Smooth muscle cell (in vitro differentiated cells): Measurements from ENCODE around the gene TMEM164. TPM values are rescaled to one million over a fixed set of nuclear protein-coding genes. Genes with fewer than 3 reads are reported as not detected.

ENCODE experiments used
- DNase-seq: peaks from one replicate; lab custom pipeline; 2025; ENCODE audit not compliant: unreplicated experiment; lab: John Stamatoyannopoulos, UW
- H2AFZ ChIP-seq: fragments of 200-600 bp; sonication (generic); 2 replicates; pipeline ENCODE4 v1.6.0; 2016; ENCODE audit warnings: antibody characterized with exemption, low read depth, mild to moderate bottlenecking
- H3F3A ChIP-seq: fragments of 200-600 bp; sonication (generic); 2 replicates; pipeline ENCODE4 v1.6.0; 2017; ENCODE audit warnings: antibody characterized with exemption, low read depth
- H3K27ac ChIP-seq: fragments of 200-600 bp; sonication (generic); 2 replicates; pipeline ENCODE4 v1.5.1; 2016; ENCODE audit warnings: low read depth, mild to moderate bottlenecking
- H3K27me3 ChIP-seq: fragments of 200-600 bp; sonication (generic); 2 replicates; pipeline ENCODE4 v1.6.1; 2016; ENCODE audit warnings: low read depth, mild to moderate bottlenecking
- H3K36me3 ChIP-seq: fragments of 200-600 bp; sonication (generic); 2 replicates; pipeline ENCODE4 v1.5.1; 2016; ENCODE audit warnings: low read depth
- H3K4me1 ChIP-seq: fragments of 200-600 bp; sonication (generic); 2 replicates; pipeline ENCODE4 v1.5.1; 2016; ENCODE audit warnings: low read depth
- H3K4me2 ChIP-seq: fragments of 200-600 bp; sonication (generic); 2 replicates; pipeline ENCODE4 v1.6.0; 2016; ENCODE audit warnings: mild to moderate bottlenecking
- H3K4me3 ChIP-seq: fragments of 200-600 bp; sonication (generic); 2 replicates; pipeline ENCODE4 v1.5.1; 2016; ENCODE audit warnings: mild to moderate bottlenecking
- H3K79me2 ChIP-seq: fragments of 200-600 bp; sonication (generic); 2 replicates; pipeline ENCODE4 v1.6.0; 2016; ENCODE audit warnings: low read depth, mild to moderate bottlenecking
- H3K9ac ChIP-seq: fragments of 200-600 bp; sonication (generic); 2 replicates; pipeline ENCODE4 v1.6.0; 2016; ENCODE audit warnings: low read depth
- H3K9me3 ChIP-seq: fragments of 200-600 bp; sonication (generic); replicated peaks from 2 replicates; pipeline ENCODE4 v1.5.1; 2016; ENCODE audit warnings: low read depth
- H4K20me1 ChIP-seq: fragments of 200-600 bp; sonication (generic); 2 replicates; pipeline ENCODE4 v1.6.0; 2016; ENCODE audit warnings: low read depth
- CTCF ChIP-seq: fragments of 200-600 bp; sonication (generic); IDR thresholded peaks from 2 replicates; pipeline ENCODE4 v1.5.1; 2017; ENCODE audit warnings: borderline replicate concordance, mild to moderate bottlenecking, antibody characterized with exemption; ENCODE audit not compliant: insufficient read depth, poor library complexity, severe bottlenecking
- WGBS: methylation state at CpG from one replicate; pipeline ENCODE4 v1.1.7; 2016; ENCODE audit warnings: low lambda C conversion rate; 5-methylcytosine and 5-hydroxymethylcytosine counted together
- polyA plus RNA-seq: library from polyadenylated mRNA; unstranded; fragments of >200 nt; fragmentation: Nextera tagmentation; extraction: Ambion mirVana; gene quantifications from 2 replicates; pipeline ENCODE4 v1.2.1, GENCODE V29; 2016
- total RNA-seq: library from RNA; depleted of rRNA; stranded (reverse); fragments of >200 nt; gene quantifications from 2 replicates; pipeline ENCODE4 v1.2.3, GENCODE V29; 2014

The TMEM164 gene
- total and polyA plus RNA-seq, 2 experiments from 2014 or later = 1.5 to 8.9 TPM

DNA sequence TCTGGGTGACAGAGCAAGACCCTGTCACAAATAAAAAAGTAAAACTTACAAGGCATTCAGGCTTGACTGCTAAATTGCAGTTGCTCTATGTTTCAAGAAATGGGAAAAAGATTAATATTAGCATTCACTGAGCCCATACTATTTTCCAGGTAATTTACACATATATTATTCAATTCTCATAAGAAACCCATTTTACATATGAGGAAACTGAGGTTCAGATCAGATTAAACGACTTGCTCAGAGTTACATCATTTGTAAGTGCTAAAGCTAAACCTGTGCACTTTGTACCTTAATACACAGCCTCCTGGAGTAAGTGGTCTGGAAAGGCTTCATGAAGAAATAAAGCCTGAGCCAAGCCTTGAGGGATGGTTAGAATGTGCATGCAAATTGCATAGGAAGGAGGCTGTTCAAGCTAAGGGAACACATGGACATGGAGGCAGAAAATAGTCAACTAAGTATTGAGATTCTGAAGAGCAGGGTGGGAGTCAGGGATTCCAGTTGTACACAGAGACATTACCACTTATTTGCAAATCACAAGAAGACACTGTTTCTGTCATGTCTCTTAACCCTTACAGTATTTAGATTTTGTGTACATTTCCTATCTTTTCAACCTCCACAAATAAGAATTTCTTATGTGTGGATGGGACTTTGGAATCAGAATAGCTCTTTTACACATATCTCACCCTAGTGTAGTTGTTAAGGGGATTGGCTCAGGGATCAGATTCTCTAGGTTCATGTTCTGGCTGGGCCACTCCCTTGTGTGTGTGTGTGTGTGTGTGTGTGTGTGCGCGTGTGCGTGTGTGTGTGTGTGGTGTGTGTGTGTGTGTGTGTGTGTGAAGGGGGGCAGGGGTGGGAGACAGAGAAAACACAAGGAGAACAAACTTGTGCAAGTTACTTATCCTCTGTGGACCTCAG is 113.4 kb downstream of the TMEM164 start:
- H3K27ac ChIP-seq = no peak overlapping the region
- H2AFZ ChIP-seq = no peak overlapping the region
- no peaks in the 10 kb centered on the region for H3K27me3 ChIP-seq
- no peak for DNase-seq
- H3K9me3 ChIP-seq = peaks cover 2% of the 10 kb centered on the region
- H3K9ac ChIP-seq = no peak overlapping the region
- H3K36me3 ChIP-seq = no peaks in the 10 kb centered on the region
- TF ChIP-seq CTCF = no peak
- WGBS = 72% methylated on average over 4 of the region's 4 CpGs
- no peaks in the 10 kb centered on the region for H3F3A ChIP-seq
- H4K20me1 ChIP-seq = no peaks in the 10 kb centered on the region
- no peak overlapping the region for H3K4me3 ChIP-seq
- H3K4me1 ChIP-seq = no peaks in the 10 kb centered on the region
- H3K4me2 ChIP-seq = no peak overlapping the region
- H3K79me2 ChIP-seq = no peaks in the 10 kb centered on the region

GRCh38 chrX:110118530-110118929 is 115.6 kb downstream of the TMEM164 start:
- H2AFZ ChIP-seq = no peak overlapping the region
- H3K4me1 ChIP-seq = no peaks in the 10 kb centered on the region
- H3K9ac ChIP-seq = no peak overlapping the region
- no peak for TF ChIP-seq CTCF
- no peak overlapping the region for H3K27ac ChIP-seq
- peaks cover 2% of the 10 kb centered on the region for H3K9me3 ChIP-seq
- no peaks in the 10 kb centered on the region for H3K36me3 ChIP-seq
- H3K4me3 ChIP-seq = no peak overlapping the region
- no peaks in the 10 kb centered on the region for H4K20me1 ChIP-seq
- no peaks in the 10 kb centered on the region for H3K79me2 ChIP-seq
- DNase-seq = no peak
- H3K4me2 ChIP-seq = no peak overlapping the region
- H3F3A ChIP-seq = no peaks in the 10 kb centered on the region
- H3K27me3 ChIP-seq = no peaks in the 10 kb centered on the region
- 74% methylated on average over 4 of the region's 4 CpGs for WGBS

- Histone ChIP-seq H3K79me2 (no peaks in the 10 kb centered on the region), H3F3A (no peaks in the 10 kb centered on the region), H3K9ac (no peak overlapping the region), H3K4me1 (no peaks in the 10 kb centered on the region), H2AFZ (no peak overlapping the region), H3K9me3 (peaks cover 2% of the 10 kb centered on the region), H3K36me3 (no peaks in the 10 kb centered on the region), H3K27me3 (no peaks in the 10 kb centered on the region), H3K4me2 (no peak overlapping the region), H3K27ac (no peak overlapping the region), H4K20me1 (no peaks in the 10 kb centered on the region), H3K4me3 (no peak overlapping the region)
- WGBS = 84% methylated on average over 2 of the region's 2 CpGs
- no peak for TF ChIP-seq CTCF
- no peak for DNase-seq
Observed at GRCh38 chrX:110119480-110119879, 116.6 kb downstream of the TMEM164 start.
